Progenitor cell of endocrine pancreas (in vitro differentiated cells): Measurements from ENCODE around the gene DACH2. TPM values are rescaled to one million over a fixed set of nuclear protein-coding genes. Genes with fewer than 3 reads are reported as not detected.

Experiments
- DNase-seq: peaks from one replicate; pipeline ENCODE4 v3.0.0; 2021; ENCODE audit warnings: low spot score; ENCODE audit not compliant: unreplicated experiment
- H3K27ac Mint-ChIP-seq: 2 replicates; pipeline ENCODE4 v1.8.0; 2021; ENCODE audit warnings: mild to moderate bottlenecking, moderate library complexity, mixed read lengths
- H3K27me3 Mint-ChIP-seq: 2 replicates; pipeline ENCODE4 v1.8.0; 2021; ENCODE audit warnings: mixed read lengths
- H3K36me3 Mint-ChIP-seq: 2 replicates; pipeline ENCODE4 v1.8.0; 2022; ENCODE audit warnings: mixed read lengths; ENCODE audit not compliant: insufficient read depth
- H3K4me1 Mint-ChIP-seq: 2 replicates; pipeline ENCODE4 v1.8.0; 2021; ENCODE audit warnings: low read depth, mixed read lengths
- H3K4me3 Mint-ChIP-seq: 2 replicates; pipeline ENCODE4 v1.8.0; 2021; ENCODE audit warnings: low read depth, mild to moderate bottlenecking, moderate library complexity, mixed read lengths
- H3K9me3 Mint-ChIP-seq: 2 replicates; pipeline ENCODE4 v1.8.0; 2021; ENCODE audit warnings: low read depth, mixed read lengths
- long read RNA-seq: library from polyadenylated mRNA; unstranded; transcript quantifications from one replicate; pipeline ENCODE4 v2.0.0, GENCODE V29; 2020
- total RNA-seq: library from RNA; stranded (reverse); gene quantifications from 2 replicates; pipeline ENCODE4 v1.2.1, GENCODE V29; 2021
- TF ChIP-seq, protein P1 (sequence below): fragments of 200-600 bp; sonication (generic); IDR thresholded peaks from one replicate; pipeline ENCODE4 v1.5.0; 2021; ENCODE audit warnings: antibody characterized with exemption, mild to moderate bottlenecking; ENCODE audit not compliant: unreplicated experiment

DACH2 gene
- 1.5 and 3.6 TPM in 2 replicates for total RNA-seq
- long read RNA-seq, partial matches to known transcripts, result 0 of 3 reads
- long read RNA-seq, other reads (novel, unspliced or antisense), result 3 of 3 reads

DNA sequence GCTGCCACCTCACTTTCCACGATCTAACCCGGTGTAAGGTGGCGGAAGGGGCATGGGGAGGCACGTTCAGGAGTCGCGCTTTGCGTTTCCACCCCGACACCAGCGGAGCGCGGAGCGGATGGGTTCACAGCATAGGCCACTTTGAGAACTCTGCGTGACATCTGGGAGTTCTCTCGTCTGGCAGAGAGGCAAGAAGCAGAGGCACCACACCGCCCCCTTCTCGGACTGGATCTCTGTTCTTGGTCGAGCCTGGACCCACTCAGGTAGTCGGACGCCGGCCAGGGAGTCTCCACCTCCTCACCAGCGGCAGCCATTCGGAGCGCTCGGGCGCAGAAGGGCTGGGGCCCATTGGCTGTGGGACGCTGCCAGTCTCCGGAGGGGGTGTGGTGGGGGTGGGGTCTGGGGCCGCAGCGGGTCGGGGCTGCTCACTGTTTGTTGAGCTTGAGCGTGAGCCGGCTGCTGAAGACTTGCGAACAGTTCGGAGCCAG lies at the start of gene DACH2:
Gene DACH2 (plus strand): TSS at position 428 of the 488 bp plus-strand sequence.
- TF ChIP-seq, protein P1, sequence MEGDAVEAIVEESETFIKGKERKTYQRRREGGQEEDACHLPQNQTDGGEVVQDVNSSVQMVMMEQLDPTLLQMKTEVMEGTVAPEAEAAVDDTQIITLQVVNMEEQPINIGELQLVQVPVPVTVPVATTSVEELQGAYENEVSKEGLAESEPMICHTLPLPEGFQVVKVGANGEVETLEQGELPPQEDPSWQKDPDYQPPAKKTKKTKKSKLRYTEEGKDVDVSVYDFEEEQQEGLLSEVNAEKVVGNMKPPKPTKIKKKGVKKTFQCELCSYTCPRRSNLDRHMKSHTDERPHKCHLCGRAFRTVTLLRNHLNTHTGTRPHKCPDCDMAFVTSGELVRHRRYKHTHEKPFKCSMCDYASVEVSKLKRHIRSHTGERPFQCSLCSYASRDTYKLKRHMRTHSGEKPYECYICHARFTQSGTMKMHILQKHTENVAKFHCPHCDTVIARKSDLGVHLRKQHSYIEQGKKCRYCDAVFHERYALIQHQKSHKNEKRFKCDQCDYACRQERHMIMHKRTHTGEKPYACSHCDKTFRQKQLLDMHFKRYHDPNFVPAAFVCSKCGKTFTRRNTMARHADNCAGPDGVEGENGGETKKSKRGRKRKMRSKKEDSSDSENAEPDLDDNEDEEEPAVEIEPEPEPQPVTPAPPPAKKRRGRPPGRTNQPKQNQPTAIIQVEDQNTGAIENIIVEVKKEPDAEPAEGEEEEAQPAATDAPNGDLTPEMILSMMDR, result no peak
- Mint-ChIP-seq H3K27ac (peak within 1 kb of the TSS; percentile 85), H3K27me3 (peaks cover 70% of the 10 kb centered on the region), H3K9me3 (no peaks in the 10 kb centered on the region), H3K4me1 (peaks cover 9% of the 10 kb centered on the region), H3K36me3 (no peaks in the 10 kb centered on the region), H3K4me3 (peak within 1 kb of the TSS; percentile 93)
- DNase-seq, result peak; percentile 85

DNA sequence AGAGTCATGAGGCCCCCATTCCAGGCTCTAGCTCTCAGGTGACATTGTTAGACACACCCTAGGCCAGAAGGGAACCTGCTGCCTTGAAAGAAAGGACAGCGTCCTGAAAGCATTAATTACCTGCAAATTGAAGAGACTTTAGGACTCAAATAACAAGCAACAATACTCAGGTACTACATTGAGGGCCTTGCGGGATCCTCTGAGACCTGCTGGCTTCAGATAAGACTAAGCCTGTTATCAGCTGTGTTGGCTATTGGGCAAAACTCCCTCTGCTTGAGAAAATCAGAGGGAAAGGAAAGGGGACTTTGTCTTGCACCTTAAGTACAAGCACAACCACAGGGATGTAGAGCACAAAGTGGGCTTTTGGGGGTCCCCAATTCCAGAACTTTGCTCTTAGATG lies 45.9 kb upstream of the DACH2 start:
- TF ChIP-seq, protein P1, result no peak
- Mint-ChIP-seq H3K4me1 (no peaks in the 10 kb centered on the region), H3K36me3 (no peaks in the 10 kb centered on the region), H3K4me3 (no peak overlapping the region), H3K27me3 (no peaks in the 10 kb centered on the region), H3K27ac (no peak overlapping the region), H3K9me3 (peaks cover 3% of the 10 kb centered on the region)
- DNase-seq, result no peak

DNA sequence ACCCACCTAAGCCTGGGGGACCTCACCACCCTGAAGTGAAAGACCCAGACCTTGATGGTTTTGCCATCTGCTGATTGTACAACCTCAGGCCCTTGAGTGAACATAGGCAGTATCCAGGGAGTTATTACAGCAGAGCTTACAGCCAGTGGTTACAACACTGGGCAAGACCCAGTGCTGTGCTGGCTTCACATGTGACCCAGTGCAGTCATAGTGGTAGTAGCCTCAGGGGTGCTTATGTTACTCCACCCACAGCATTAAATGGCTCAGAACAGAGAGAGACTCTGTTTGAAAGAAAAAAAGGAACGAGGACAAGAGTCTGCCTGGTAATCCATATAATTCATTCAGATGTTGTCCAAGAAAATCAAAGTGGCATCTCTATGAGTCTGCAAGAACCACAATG lies 45.2 kb upstream of the DACH2 start:
- no peaks in the 10 kb centered on the region for H3K27me3 Mint-ChIP-seq
- H3K9me3 Mint-ChIP-seq, result peaks cover 7% of the 10 kb centered on the region
- no peaks in the 10 kb centered on the region for H3K36me3 Mint-ChIP-seq
- no peaks in the 10 kb centered on the region for H3K4me1 Mint-ChIP-seq
- no peak for DNase-seq
- no peak overlapping the region for H3K4me3 Mint-ChIP-seq
- TF ChIP-seq, protein P1, result no peak
- no peak overlapping the region for H3K27ac Mint-ChIP-seq

- TF ChIP-seq, protein P1, result no peak
- H3K27me3 Mint-ChIP-seq, result no peaks in the 10 kb centered on the region
- no peak for DNase-seq
- H3K4me1 Mint-ChIP-seq, result no peaks in the 10 kb centered on the region
- peaks cover 13% of the 10 kb centered on the region for H3K9me3 Mint-ChIP-seq
- H3K4me3 Mint-ChIP-seq, result no peak overlapping the region
- no peak overlapping the region for H3K27ac Mint-ChIP-seq
- no peaks in the 10 kb centered on the region for H3K36me3 Mint-ChIP-seq
These were observed 43.7 kb upstream of the DACH2 start for GRCh38 chrX:86104526-86104925.

- no peak for DNase-seq
- peaks cover 43% of the 10 kb centered on the region for H3K9me3 Mint-ChIP-seq
- H3K27ac Mint-ChIP-seq, result no peak overlapping the region
These were observed 26.3 kb upstream of the DACH2 start for GRCh38 chrX:86121916-86122315.

More at GRCh38 chrX:86121916-86122315, 26.3 kb upstream of the DACH2 start:
- Mint-ChIP-seq H3K4me1 (no peaks in the 10 kb centered on the region), H3K4me3 (no peak overlapping the region), H3K27me3 (no peaks in the 10 kb centered on the region), H3K36me3 (peaks cover 3% of the 10 kb centered on the region)
- TF ChIP-seq, protein P1, result peak; percentile 26
